ENCODE measurements around the gene ZNF773. TPM values are rescaled to one million over a fixed set of nuclear protein-coding genes. Genes with fewer than 3 reads are reported as not detected.
A peak's percentile ranks its signal among the peaks of the same experiment; 100 is the strongest.
"Not testable (repeated sequence)": the region's sequence is repeated elsewhere in the genome, so short reads cannot be mapped to it uniquely, and the experiment has no call there.

The ZNF773 gene
- total RNA-seq, result 10.2 and 10.6 TPM in 2 replicates

- peak; percentile 84 for DNase-seq (ENCODE audit: low read depth, low spot score)
These were observed at the start of gene ZNF773 for GRCh38 chr19:57499680-57500395. Gene ZNF773, plus strand, starts transcription at chr19:57499938. Its CDS starts 143 bp downstream, at chr19:57500081.

GRCh38 chr19:57452307-57452706, 47.4 kb upstream of the ZNF773 start:
- DNase-seq (ENCODE audit: low read depth, low spot score), result no peak

- DNase-seq (ENCODE audit: low read depth, low spot score), result no peak
These were observed 33.9 kb upstream of the ZNF773 start for GRCh38 chr19:57465680-57466381.

- DNase-seq (ENCODE audit: low read depth, low spot score), result no peak
These were observed 33.2 kb upstream of the ZNF773 start for GRCh38 chr19:57466489-57466888.

GRCh38 chr19:57473646-57474045, 26.1 kb upstream of the ZNF773 start:
- DNase-seq (ENCODE audit: low read depth, low spot score), result no peak

GRCh38 chr19:57477191-57478008, 22.3 kb upstream of the ZNF773 start, which contains the start of gene ZNF772:
Gene ZNF772, minus strand, starts transcription at chr19:57477566. Its CDS starts 257 bp downstream, at chr19:57477309.
- peak; percentile 83 for DNase-seq (ENCODE audit: low read depth, low spot score)

GRCh38 chr19:57487477-57488298, 12.1 kb upstream of the ZNF773 start, which contains the start of gene ZNF419:
Gene ZNF419, plus strand, starts transcription at chr19:57487750. Its CDS starts 201 bp downstream, at chr19:57487951.
- peak; percentile 47 for DNase-seq (ENCODE audit: low read depth, low spot score)

GRCh38 chr19:57488299-57488644, 11.5 kb upstream of the ZNF773 start:
- DNase-seq (ENCODE audit: low read depth, low spot score), result not testable (repeated sequence)

- DNase-seq (ENCODE audit: low read depth, low spot score), result not testable (repeated sequence)
These were observed 432 bp upstream of the ZNF773 start for GRCh38 chr19:57499332-57499679.

GRCh38 chr19:57500400-57500799, 662 bp downstream of the ZNF773 start:
- not testable (repeated sequence) for DNase-seq (ENCODE audit: low read depth, low spot score)

GRCh38 chr19:57506163-57506562, 6.4 kb downstream of the ZNF773 start:
- no peak for DNase-seq (ENCODE audit: low read depth, low spot score)

- DNase-seq (ENCODE audit: low read depth, low spot score), result no peak
These were observed 11.7 kb downstream of the ZNF773 start for GRCh38 chr19:57511484-57511883.

- no peak for DNase-seq (ENCODE audit: low read depth, low spot score)
These were observed 13.1 kb downstream of the ZNF773 start for GRCh38 chr19:57512845-57513244.

GRCh38 chr19:57515255-57515654, 15.5 kb downstream of the ZNF773 start:
- DNase-seq (ENCODE audit: low read depth, low spot score), result no peak

- DNase-seq (ENCODE audit: low read depth, low spot score), result not testable (repeated sequence)
These were observed 18.3 kb downstream of the ZNF773 start for GRCh38 chr19:57518021-57518420.

- DNase-seq (ENCODE audit: low read depth, low spot score), result peak; percentile 43
These were observed 27.6 kb downstream of the ZNF773 start, which contains the start of gene ZNF549 for GRCh38 chr19:57527136-57527881. Gene ZNF549, plus strand, starts transcription at chr19:57527356. Its CDS starts 218 bp downstream, at chr19:57527574.

- DNase-seq (ENCODE audit: low read depth, low spot score), result no peak
These were observed 38.3 kb downstream of the ZNF773 start for GRCh38 chr19:57537953-57538547.

GRCh38 chr19:57546513-57546912, 46.8 kb downstream of the ZNF773 start:
- DNase-seq (ENCODE audit: low read depth, low spot score), result no peak

- no peak for DNase-seq (ENCODE audit: low read depth, low spot score)
These were observed 52.7 kb downstream of the ZNF773 start for GRCh38 chr19:57552432-57552831.

- DNase-seq (ENCODE audit: low read depth, low spot score), result no peak
These were observed 57.9 kb downstream of the ZNF773 start for GRCh38 chr19:57557659-57558058.
